ENCODE measurements around the gene DENND4A. TPM values are rescaled to one million over a fixed set of nuclear protein-coding genes. Genes with fewer than 3 reads are reported as not detected.

DENND4A gene
- polyA plus RNA-seq, 1 of the 3 experiments (the other 2 are of a cell fraction) = 2.5 TPM

- Histone ChIP-seq H4K20me1 (ENCODE audit: insufficient read depth) (no peaks in the 10 kb centered on the region), H3K36me3 (replicated peaks in 1 of 2; ENCODE audit: control insufficient read depth in 1 of 2, insufficient read depth in 2 of 2, low read length in 1 of 2) (no peaks in the 10 kb centered on the region), H3K4me2 (no peak overlapping the region), H3F3A (replicated peaks; ENCODE audit: insufficient read depth) (no peaks in the 10 kb centered on the region), H3K27ac (ENCODE audit: low read depth in 2 of 2, low read length in 1 of 2) (no peak overlapping the region), H3K27me3 (ENCODE audit: insufficient read depth) (no peaks in the 10 kb centered on the region), H3K4me3 (ENCODE audit: low read depth in 2 of 2, low read length in 1 of 2) (no peak overlapping the region), H3K79me2 (ENCODE audit: insufficient read depth) (no peaks in the 10 kb centered on the region), H3K9me2 (no peaks in the 10 kb centered on the region), H3K4me1 (ENCODE audit: control insufficient read depth in 1 of 2, insufficient read depth in 2 of 2, low read depth in 1 of 2, low read length in 1 of 2) (no peaks in the 10 kb centered on the region), H3K9ac (no peak overlapping the region), H3K9me3 (peaks cover 3% of the 10 kb centered on the region; the same call in 1 of the 2 replicates), H2AFZ (ENCODE audit: low read depth) (no peak overlapping the region)
- CTCF ChIA-PET = interaction anchor here (1.1 to 2.0 kb wide), 2 partner anchors 12 to 175 kb away, joined by 4 to 14 read pairs; no protein-coding TSS in a partner anchor
- WGBS (ENCODE audit: low lambda C conversion rate) = 66% methylated on average over 3 of the region's 3 CpGs
- DNase-seq = no peak
- POLR2A ChIA-PET = no interaction called here
- no peak for TF ChIP-seq GATA2 (CRISPR knock-in tag; IDR thresholded peaks at IDR 0.05)
- TF ChIP-seq CTCF (IDR thresholded peaks at IDR 0.05) = no peak
- no peak for TF ChIP-seq CHD2 (IDR thresholded peaks at IDR 0.05; ENCODE audit: low read length, partially characterized antibody)
- no peak for TF ChIP-seq EP300 (IDR thresholded peaks at IDR 0.05; ENCODE audit: borderline replicate concordance in 1 of 2, low read depth in 1 of 2, low read length in 1 of 2)
- TF ChIP-seq NFIC (IDR thresholded peaks at IDR 0.05; ENCODE audit: borderline replicate concordance) = no peak
- TF ChIP-seq POLR2AphosphoS5 (IDR thresholded peaks at IDR 0.05; ENCODE audit: low read depth, low read length) = no peak
- TF ChIP-seq MEF2A (IDR thresholded peaks at IDR 0.05; ENCODE audit: borderline replicate concordance, low read depth) = no peak
- TF ChIP-seq SIN3A (IDR thresholded peaks at IDR 0.05; ENCODE audit: borderline replicate concordance, low read depth, low read length) = no peak
- TF ChIP-seq FOSL2 (IDR thresholded peaks at IDR 0.05; ENCODE audit: borderline replicate concordance, low read depth) = no peak
- no peak for TF ChIP-seq USF2 (IDR thresholded peaks at IDR 0.05; ENCODE audit: borderline replicate concordance, low read depth, low read length)
- no peak for TF ChIP-seq TAF1 (IDR thresholded peaks at IDR 0.05; ENCODE audit: borderline replicate concordance, low read depth, low read length)
- no peak for TF ChIP-seq ZBTB33 (IDR thresholded peaks at IDR 0.05; ENCODE audit: borderline replicate concordance, low read depth)
- no peak for TF ChIP-seq ELF1 (IDR thresholded peaks at IDR 0.05)
- TF ChIP-seq USF1 (IDR thresholded peaks at IDR 0.05; ENCODE audit: borderline replicate concordance, low read depth) = no peak
Measured at GRCh38 chr15:65812467-65812866, 20.4 kb upstream of the DENND4A start.
